Measurements from ENCODE around the gene HEPN1. TPM values are rescaled to one million over a fixed set of nuclear protein-coding genes. Genes with fewer than 3 reads are reported as not detected.

The HEPN1 gene
- total RNA-seq, 1 donor from 2014 or later = under 0.01 TPM

DNA sequence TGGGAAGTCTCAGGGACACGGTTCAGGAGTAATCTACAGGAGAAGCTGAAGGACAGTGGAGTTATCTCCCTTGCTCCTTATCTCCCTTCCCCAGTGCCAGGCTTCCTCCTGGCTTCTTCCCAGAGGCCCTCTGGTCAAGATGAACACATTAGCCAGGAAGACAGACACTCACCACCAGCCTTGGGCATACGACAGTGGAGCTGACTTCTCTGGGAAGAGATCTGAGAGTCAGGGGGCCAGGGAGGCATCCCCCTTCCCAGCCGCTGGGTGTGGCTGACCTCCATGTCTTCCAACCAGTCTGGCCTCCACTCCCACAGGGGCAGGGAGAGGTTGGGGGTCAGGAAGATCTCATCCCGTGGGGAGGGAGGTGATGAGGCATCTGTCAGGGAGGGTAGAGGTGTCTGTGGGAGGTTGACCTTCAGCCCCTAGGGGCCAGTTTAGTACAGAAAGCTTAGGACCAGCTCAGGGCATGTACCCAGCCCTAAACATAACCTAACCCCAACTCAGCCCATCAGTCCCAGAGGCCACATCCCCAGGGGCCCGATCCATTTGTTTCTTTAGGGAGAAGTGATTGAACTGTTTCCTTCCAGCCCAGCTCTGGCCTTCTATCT, 34.1 kb upstream of the HEPN1 start:
- DNase-seq (ENCODE audit: low read depth in 2 of 2) = no peak

DNA sequence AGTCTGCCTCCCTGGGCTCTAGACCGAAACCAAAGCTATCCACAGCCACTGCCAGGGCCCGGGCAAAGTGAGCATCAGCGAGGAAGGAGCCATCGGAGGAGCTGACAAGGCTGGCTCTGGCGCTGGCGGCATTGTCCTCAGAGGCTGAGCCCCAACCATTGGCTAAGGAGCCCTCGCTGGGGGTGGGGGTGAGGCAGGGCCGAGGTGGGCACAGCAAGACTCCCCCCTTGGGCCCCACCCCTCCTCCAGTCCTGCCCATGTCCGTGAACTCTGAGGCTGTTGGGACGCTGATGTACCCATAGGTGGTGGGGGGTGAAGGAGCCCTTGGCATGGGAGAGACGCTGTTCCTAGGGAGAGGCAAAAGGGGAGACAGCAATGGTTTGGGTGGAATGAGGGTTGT, 32.6 kb upstream of the HEPN1 start:
- no peak for DNase-seq (ENCODE audit: low read depth in 2 of 2)

DNA sequence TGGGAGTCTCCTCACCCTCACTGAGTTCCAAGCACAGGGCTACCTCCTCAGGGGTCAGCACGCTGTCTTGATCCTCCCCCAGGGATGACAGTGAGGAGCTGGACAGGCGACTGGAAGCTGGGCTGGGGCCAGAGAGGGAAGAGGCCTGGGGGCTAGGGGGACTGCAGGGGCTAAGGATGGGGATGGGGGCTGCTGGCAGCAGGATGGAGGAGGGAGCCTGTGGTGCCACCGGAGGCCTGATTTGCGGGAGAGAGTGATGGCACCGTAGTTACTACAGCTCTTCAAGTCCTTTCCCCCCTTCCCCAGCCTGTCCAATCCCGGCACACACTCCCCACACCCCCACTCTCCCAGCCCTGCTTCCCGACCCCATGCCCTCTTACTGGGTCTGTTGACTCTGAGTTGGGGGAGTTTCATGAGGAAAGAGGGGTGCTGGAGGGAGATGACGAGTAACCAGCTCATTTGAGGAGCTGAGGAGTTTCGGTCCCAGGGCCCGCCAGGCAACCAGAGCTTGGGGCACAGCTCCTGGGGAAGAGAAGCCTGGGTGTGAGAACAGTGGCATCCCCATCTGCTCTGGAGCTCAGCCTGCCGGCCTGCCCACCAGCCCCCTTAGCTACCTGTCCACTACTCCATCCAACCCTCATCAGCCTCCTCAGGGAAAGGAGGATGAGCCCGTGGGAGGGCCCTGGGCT, 31.9 kb upstream of the HEPN1 start:
- DNase-seq (ENCODE audit: low read depth in 2 of 2) = no peak

DNA sequence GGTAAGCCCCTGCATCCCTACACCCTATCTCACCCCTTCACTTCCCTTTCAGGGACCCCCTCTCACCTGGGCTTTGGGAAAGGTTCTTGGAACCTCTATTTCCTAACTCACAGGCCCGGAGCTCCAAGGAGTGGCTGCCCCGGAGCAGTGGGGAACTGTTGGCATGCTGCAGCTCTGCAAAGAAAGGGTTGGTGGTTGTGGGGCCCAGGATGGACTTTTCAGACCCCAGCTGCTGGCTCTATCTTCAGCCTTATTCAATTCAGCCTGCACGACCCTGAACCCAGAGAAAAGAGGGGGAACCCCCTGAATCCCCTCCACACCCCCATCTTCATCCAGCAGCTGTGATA, 31.4 kb upstream of the HEPN1 start:
- DNase-seq (ENCODE audit: low read depth in 2 of 2) = no peak

DNA sequence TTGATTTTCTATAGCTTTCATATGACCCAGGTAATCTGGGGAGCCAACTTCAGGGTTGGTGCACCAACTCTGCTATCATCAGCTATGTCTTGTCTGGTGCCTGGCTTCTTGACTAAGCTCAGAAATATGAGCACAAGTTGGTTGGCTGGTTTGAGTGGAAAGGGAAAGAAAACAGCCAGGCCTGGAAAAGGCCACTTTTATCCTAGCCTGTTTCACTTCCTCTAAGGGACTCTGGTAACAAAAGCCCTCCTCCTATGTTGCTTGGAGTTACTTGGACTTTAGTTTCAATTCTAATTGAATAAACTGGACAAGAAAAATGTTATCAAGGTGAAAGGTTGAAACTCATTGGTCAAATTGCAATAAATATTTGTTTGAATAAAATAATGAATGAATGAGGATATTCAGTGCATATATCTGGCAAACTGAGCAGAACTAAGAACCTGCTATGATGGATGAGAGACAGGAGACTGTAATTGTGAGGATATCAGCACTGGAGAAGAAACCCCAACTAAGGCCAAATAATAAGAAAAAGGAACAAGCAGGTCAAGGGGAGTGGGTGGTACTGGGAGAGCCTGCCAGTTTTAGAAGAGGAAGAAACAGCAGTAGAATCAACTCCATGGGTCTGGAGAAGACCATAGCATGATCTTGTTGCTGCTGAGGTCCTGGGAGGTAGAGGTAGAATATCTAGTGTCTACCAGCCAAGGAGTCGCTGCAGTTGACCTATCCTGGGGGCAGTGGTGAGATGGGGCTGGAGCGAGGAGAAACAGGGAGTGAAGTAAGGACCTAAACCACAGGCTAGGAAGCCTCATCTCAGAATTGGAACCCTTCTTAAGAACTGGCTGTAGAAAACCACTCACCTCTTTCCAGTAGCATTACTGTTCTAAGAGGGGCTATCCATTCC, 29.6 kb upstream of the HEPN1 start:
- no peak for DNase-seq (ENCODE audit: low read depth in 2 of 2)

DNA sequence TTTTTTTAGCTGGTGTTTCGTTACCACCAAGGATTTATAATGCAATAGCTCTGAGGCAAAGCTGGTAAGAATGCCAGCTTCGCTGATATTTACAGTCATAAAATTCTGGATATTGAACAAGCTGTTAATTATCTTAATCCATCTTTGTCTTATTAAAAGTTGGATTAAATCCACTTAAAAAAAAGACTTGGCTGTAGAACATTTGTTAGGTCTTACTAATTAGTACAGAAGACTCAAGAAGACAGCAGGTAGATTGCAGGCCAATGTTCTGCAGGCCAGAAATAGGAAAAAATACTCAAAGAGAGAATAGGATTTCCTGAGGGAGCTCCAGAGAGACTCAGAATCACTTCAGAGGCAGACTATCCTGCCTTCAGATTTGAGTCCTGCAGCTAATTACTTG, 28.9 kb upstream of the HEPN1 start:
- no peak for DNase-seq (ENCODE audit: low read depth in 2 of 2)

DNA sequence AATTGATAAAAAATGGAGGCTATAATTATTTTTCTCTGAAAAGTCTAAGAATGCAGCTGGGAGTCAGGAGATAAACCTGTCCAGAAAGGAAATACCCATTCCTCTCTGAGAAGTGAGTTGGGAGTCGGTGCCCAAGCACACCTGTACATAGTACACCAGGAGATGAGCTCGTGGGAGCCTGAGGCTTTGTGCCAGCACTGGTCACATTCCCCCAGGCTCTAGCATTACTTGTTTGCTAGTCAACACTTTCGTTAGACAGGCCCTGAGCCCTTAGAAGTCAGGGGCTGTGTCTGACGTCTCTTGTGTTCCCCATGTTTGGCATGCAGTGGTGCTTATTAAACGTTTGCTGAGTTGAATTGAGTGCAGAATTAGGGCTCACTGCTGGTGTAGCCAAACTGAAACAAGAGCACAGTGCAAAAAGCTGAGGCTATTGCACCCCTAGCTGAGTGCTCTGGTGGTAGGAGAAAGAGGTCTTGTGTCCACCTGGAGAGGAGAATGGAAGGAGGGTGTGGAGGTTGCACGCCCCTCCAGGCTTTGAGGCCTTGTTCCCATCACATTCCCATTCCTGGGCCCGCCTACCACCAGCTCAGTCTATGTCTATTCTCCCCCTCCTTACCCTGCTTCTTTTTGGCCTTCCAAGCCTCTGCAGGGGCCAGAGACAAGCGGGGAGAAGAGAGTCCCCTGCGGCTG, 28.2 kb upstream of the HEPN1 start:
- DNase-seq (ENCODE audit: low read depth in 2 of 2) = no peak

DNA sequence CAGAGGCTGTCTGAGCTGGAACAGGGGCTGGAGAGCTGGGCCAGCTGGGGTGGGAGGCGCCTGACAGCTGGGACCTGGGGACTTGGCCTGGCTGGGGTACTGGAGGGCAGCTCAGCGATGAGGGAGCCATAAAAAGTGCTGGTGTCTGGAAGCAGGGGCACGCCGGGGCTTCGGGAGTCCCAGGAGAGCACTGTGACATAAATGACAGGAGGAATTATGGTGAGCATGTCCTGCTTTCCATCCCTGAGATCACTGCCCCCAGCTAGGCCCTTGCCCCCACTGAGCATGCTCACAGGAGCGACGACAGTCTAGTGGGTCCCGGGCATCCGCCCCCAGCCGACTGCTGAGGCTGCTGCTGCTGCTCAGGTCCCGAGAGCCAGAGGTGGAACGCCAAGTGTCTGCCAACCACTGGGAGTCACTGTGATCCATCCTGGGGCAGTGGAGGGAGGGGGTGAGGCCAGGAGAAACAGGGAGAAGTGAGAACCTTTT, 27.6 kb upstream of the HEPN1 start:
- DNase-seq (ENCODE audit: low read depth in 2 of 2) = no peak

DNA sequence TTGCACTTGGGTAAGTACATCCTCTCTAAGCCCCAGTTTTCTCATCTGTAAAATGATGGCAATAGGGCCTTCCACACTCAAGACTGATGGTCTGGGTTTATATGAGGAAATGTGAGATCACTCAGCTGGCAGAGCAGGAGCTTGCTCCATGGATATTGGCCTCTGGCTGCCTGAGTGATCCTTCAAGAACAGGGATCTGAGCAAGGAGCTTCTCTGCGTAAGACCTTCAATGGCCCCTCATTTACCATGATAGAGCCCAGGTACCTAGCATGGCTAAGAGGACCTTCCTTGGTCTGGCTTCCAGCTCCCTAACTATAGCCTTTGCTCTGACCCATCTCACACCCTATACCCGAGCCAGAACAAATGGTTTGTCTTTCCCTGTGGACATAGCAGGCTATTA, 26.9 kb upstream of the HEPN1 start:
- no peak for DNase-seq (ENCODE audit: low read depth in 2 of 2)

DNA sequence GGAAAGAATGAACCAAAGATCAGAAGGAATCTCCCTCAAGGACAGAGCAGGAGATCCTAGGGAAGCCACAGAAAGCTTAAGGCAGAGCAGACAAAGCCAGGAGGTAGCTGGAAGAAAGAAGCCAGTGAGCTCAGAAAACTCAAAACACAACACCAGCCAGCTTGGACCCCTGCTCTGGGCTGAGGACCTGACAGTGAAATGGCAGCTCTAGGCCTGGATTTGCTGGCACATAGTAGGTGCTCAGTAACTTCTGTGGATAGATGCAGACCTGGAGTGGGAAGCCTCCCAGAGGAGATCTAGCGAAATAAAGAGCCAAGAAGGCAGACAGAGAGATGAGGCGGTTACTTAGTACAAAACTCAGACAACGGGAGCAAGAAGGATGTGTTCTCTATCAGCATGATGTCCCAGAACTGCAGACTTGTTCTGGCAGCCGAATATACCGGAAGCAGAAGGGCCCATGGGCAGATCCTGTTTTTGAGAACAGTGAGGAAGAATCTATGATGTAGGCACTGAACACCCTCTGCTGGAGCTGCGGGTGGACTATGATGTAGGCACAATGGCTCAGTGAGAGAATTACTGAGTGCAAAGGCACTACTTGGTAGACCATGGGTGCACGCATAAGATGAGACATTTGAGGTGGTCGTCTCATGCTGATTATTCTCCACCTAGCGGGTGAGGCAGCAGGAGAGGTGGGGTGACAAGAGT, 26.1 kb upstream of the HEPN1 start:
- DNase-seq (ENCODE audit: low read depth in 2 of 2) = peak in 1 of 2 donors; percentile 69

DNA sequence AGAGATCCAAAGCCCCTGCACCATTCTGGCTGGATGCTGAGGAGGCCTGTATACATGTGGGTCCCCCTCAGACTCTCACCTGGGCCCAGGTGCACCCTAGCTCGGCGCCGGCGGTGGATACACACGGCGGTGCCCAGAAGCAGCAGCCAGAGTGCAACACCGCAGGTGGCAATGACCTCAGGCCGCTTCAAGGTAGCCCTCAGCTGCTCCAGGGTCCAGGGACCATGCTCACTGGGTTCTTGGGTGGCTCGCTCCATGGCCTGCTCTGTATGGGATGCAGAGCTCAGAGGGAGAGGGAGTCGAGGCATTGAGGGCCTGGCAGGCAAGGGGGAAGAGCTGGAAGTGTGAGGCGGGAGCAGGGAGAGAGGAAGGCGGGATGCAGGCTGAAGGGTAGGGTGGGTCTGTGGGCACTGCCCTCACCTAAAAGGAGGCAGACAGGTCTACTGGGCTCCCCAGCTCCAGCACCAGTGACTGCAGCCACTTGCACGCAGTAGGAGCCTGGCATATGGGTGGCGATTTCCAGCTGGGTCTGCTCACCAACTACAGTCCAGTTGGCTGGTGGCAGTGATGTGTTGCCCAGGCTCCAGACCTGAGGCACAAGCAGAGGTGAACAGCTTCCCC, 25.2 kb upstream of the HEPN1 start:
- DNase-seq (ENCODE audit: low read depth in 2 of 2) = no peak

DNA sequence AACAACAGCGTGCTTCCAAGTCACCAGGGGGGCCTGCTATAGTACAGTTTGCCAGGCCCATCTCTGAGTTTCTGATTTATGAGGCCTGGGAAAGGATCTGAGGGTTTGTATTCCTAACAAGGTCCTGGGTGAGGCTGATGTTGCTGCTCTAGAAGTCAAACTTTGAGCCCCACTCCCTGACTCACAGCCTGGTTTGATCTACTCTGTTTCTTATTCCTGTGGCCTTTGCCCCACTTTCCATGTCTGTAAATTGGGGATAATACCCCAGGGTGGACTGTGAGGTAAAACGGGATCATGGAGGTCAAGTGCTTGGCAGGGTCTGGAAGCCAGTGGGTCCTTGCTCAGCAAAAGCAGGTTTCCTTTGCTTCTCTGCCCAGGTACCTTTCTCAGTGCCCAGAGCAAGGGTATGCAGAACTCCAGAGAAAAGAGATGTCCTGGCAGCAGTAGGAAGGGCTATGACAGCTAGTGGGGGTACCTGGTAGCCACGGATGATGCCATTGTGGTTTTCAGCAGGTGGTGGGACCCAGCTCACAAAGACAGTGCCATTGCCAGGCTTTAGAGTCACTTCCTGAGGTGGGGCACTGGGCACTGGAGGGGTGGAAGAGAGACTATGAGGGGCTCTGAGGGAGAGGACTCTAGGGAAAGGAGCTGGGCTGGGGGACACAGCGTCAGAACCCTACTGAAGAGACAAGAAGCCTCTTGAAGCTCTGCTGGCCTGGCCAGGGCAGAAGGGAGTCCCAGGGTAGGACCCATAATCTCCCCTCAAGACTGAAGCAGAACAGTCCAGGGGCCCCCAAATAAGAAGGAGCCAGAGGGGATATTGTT, 24.2 kb upstream of the HEPN1 start:
- DNase-seq (ENCODE audit: low read depth in 2 of 2) = no peak

DNA sequence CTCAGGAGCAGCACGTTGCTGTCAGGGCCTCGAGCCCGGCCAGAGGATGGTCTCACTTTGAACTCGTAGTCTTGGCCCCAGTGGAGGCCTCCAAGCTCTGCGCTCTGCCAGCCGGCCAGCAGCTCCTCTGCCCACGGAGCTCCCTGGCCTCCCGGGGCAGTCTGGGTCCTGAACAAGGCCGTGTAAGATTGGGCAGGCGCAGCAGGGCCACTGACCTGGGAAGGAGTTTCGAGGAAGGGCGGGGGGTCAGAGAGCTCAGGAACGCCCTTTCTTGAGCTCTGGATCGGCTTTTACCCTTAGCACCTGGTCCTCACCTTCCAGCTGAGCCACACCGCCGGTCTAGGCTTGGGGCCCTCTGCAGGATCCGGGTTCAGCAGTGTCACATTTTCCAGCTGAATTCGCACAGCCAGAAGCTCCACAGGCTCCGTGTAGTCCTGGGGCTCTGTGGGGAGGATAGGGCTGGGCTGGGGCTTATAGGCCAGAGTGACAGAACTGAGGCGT, 23.5 kb upstream of the HEPN1 start:
- DNase-seq (ENCODE audit: low read depth in 2 of 2) = no peak

DNA sequence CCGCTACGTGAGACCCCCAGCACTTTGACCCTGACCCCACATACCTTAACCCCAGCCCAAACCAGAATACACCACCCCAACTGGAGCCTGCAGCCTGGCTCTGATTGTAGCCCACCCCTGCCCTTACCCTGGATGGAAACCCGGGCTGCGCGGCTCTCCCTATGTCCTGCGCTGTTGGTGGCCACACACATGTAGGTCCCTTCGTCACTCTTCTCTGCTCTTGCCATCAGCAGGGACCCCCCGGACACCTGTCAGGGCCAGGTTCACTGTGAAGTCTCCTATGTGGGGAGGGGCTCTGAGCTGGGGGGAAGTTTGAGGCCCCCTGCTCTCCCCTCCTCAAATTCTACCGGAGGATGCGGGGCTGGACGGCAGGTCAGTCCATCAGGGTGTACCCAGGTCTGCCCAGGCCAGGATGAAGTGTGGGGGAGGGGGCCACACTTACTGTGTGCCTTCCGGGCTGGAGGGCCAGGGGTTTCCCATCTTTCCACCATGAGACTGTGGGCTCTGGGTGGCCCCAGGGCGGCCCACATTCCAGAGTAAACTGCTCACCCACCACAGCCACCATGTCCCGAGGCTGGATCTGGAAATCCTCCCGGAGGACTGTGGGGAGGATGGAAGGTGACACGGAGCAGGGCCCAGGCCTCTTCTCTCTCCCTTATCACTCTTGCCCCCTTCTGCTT, 22.8 kb upstream of the HEPN1 start:
- DNase-seq (ENCODE audit: low read depth in 2 of 2) = peak in 1 of 2 donors; percentile 33

DNA sequence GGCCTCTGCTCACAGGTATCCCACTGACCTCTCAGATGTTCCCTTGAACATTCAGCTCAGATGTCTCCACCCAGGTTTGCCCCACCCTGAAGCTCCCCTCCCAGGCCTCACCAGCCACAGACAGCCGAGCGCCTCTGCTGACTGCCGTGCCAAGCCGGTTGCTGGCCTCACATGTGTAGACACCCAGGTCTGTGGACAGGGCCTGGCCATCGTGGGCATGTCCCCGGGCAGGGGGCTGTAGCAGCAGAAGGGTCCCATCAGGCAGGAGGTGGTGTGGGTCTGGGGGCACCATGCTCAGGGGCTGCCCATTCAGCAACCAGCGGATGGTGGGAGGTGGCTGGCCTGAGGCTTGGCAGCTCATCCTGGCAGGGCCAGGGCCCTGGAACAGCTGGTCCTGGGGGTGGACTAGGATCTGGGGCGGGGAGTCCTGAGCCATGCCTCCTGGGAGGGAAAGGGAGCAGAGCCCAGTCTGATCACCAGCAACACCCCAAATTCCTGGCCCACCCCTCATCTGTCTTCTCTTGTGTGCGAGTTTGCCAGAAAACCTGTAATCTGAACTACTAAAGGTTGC, 22.1 kb upstream of the HEPN1 start:
- DNase-seq (ENCODE audit: low read depth in 2 of 2) = no peak

DNA sequence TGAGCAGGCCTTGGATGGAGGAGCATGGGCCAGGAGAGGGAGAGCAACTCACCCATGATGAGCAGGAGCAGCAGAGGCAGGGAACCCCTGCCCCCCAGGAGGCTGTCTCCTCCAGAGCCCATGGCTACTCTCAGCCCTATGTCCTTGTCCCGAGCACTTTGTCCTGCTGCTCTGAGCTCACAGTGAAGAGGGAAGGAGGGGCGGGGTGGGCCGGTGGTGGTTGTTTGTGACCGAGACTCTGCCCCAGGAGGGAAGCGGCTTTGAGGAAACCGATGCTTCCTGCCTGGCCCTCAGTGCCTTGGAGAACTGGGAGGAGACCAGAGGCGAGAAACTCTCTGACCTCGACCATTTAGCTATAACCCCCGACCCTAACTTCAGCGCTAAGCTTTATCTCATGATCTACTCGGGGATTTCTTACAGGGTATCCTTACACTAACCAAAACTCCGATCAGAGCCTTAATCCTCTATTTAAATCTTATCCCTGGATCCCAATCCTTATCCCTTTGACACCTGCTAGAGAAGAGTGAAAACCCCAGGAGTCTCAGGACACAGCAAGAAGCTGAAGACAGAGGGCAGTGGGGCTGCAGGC, 21.3 kb upstream of the HEPN1 start, which contains the start of gene ROBO4:
TSS of gene ROBO4 (minus strand) at position 192 of the 589 bp plus-strand sequence. CDS start at position 122, 70 bp downstream.
- peak in 1 of 2 donors; percentile 81 for DNase-seq (ENCODE audit: low read depth in 2 of 2)

DNA sequence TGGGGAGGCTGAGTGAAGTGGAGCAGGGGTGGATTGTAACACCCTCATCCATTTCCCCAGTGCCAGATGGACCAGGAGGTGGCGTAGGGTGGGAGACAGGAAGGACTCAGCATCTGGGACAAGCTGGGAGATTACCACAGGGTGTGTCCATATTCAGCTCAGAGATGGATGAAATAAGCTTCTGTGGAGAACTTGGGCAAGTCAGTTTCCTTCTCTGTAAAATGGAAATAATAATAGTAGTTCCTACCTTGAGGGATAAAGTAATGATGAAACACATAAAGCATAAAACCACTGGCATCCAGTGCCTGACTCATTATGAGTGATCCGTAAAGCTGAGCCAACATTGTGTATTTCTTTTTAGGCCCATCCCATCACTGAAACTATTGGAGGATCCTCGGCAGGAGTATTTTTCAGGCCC, 20.8 kb upstream of the HEPN1 start:
- DNase-seq (ENCODE audit: low read depth in 2 of 2) = peak in 1 of 2 donors; percentile 86

DNA sequence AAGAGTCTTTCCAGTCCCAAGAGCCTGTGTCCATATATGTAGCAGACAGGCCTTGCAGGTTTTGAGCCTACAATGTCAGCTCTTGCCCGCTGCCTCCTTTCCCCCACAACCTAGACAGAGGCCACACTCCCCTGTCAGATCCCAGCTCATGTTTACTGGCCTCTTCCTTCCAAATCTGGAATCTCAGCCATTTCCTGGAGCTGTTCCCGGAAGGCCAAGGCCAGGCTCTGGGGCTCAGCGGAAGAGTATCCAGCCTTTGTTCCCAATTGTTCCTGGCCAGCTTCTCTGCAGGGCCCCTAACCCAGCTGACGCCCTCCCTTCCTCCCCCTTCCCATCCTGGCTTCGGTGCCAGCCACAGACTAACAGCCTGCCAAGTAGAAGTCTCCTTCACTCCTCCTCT, 20.3 kb upstream of the HEPN1 start:
- DNase-seq (ENCODE audit: low read depth in 2 of 2) = peak; percentile 83 to 87
